GM12878 (cell line): ENCODE measurements around the gene NCKIPSD. TPM values are rescaled to one million over a fixed set of nuclear protein-coding genes. Genes with fewer than 3 reads are reported as not detected.
A peak's percentile ranks its signal among the peaks of the same experiment; 100 is the strongest.

Experiments
- ASH2L ChIP-seq: fragments of 300-600, 200-600 bp; sonication (generic); IDR thresholded peaks from 2 replicates; pipeline ENCODE4 v1.6.1; 2017; ENCODE audit warnings: low read depth, mild to moderate bottlenecking, borderline replicate concordance
- CTCF ChIP-seq, 3 experiments: IDR thresholded peaks in 2 of 3; conservative IDR thresholded peaks in 1 of 3; 2 replicates each; pipeline ENCODE4 v1.5.1; 2011; ENCODE audit warnings: low read depth in 3 of 3, low read length in 3 of 3, mild to moderate bottlenecking in 3 of 3, control low read depth in 2 of 3, moderate library complexity in 2 of 3, inconsistent platforms in 1 of 3, mixed read lengths in 1 of 3; ENCODE audit not compliant: control insufficient read depth in 2 of 3, insufficient read depth in 1 of 3; ENCODE audit errors: extremely low read depth in 1 of 3
- ETV6 ChIP-seq, 2 experiments: fragments of 450-650 bp in 1 of 2; IDR thresholded peaks in 1 of 2; conservative IDR thresholded peaks in 1 of 2; 2 replicates each; pipeline ENCODE4 v1.6.1; 2014; ENCODE audit warnings: antibody characterized with exemption in 1 of 2, borderline replicate concordance in 1 of 2, low read depth in 1 of 2, mild to moderate bottlenecking in 1 of 2, moderate library complexity in 1 of 2
- MTA2 ChIP-seq: fragments of 450-650 bp; IDR thresholded peaks from 2 replicates; pipeline ENCODE4 v1.6.1; 2016; ENCODE audit warnings: low read depth, mild to moderate bottlenecking, moderate library complexity
- ZBTB40 ChIP-seq: fragments of 450-650 bp; IDR thresholded peaks from 2 replicates; pipeline ENCODE4 v1.6.1; 2016; ENCODE audit warnings: mild to moderate bottlenecking, moderate library complexity, borderline replicate concordance
- ZNF592 ChIP-seq: fragments of 450-650 bp; IDR thresholded peaks from 2 replicates; pipeline ENCODE4 v1.6.1; 2017; ENCODE audit warnings: mild to moderate bottlenecking, moderate library complexity
- ZNF687 ChIP-seq: fragments of 450-650 bp; IDR thresholded peaks from 2 replicates; pipeline ENCODE4 v1.6.1; 2017; ENCODE audit warnings: mild to moderate bottlenecking, moderate library complexity
- ZSCAN29 ChIP-seq: fragments of 450-650 bp; IDR thresholded peaks from 2 replicates; pipeline ENCODE4 v1.6.1; 2017; ENCODE audit warnings: mild to moderate bottlenecking, moderate library complexity
- polyA plus RNA-seq, 11 experiments: library from polyadenylated mRNA; depleted of rRNA in 4 of 11; unstranded in 6 of 11; stranded (reverse) in 5 of 11; fragments of >200 nt; fragmentation: Nextera tagmentation in 4 of 11; fragmentation: Illumina TruSeq in 1 of 11; extraction: Ambion mirVana in 4 of 11; extraction: Trizol in 1 of 11; gene quantifications; 1 replicate in 1 of 11; 2 replicates in 10 of 11; pipeline versions ENCODE4 v1.2.1 to v1.2.3, GENCODE V29; 2011 to 2016; ENCODE audit warnings: inconsistent platforms in 2 of 11, missing spikeins in 2 of 11, low read depth in 1 of 11
- total RNA-seq, 4 experiments: library from RNA; depleted of rRNA in 3 of 4; stranded (reverse); fragments of >200 nt in 3 of 4; fragmentation: Illumina TruSeq in 1 of 4; extraction: Trizol in 1 of 4; gene quantifications; 2 replicates each; pipeline versions ENCODE4 v1.2.1 to v1.2.3, GENCODE V29; 2013 to 2021
- TF ChIP-seq, protein P1 (sequence below): fragments of 450-650 bp; IDR thresholded peaks from 2 replicates; pipeline ENCODE4 v1.6.1; 2017; ENCODE audit warnings: mild to moderate bottlenecking, low read depth, inconsistent platforms; ENCODE audit not compliant: poor library complexity, severe bottlenecking

NCKIPSD gene
- total and polyA plus RNA-seq, 10 of the 15 experiments (the other 5 are each of a cell fraction or from before 2014, with no cell fraction given): 0.93 to 31.6 (median 15.2) TPM

DNA sequence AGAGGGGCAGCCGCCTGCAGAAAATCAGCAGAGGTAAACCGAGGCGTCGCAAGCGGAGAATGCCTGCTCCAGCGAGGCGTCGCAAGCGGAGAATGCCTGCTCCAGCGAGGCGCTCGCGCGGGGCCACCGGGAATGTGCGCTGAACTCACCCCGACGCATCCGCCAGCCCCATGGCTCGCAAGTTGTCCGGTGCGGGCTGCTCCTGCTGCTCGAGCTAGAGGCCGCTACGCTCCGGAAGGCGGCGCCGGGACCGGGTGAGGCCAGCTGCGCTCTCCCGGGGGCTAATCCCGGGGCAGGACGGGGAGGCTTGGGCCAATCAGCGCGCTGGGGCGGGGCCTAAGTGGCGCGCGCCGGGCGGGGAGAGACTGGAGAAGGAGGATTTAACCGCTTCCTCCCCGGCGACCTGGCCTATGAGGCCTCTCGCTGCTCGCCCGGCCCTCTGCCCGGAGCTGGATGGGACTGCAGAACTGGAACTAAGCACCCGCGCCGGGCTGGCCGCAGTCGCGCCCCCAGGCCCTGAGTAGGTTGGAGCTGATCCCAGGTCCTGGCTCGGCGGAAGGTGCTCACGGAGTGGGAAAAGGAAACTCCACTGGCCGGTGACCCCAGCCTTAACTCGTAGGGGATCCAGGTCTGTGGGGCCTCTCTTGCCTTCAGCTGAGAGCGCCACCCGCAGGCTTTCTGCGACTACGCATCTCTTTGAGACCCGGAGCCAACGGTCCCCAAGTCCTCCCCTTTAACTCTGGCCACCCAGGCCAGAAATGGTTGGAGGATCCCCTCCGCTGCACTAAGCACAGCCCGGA, 50.3 kb downstream of the NCKIPSD start, which contains the start of gene SLC26A6 (continued):
- TF ChIP-seq, protein P1, sequence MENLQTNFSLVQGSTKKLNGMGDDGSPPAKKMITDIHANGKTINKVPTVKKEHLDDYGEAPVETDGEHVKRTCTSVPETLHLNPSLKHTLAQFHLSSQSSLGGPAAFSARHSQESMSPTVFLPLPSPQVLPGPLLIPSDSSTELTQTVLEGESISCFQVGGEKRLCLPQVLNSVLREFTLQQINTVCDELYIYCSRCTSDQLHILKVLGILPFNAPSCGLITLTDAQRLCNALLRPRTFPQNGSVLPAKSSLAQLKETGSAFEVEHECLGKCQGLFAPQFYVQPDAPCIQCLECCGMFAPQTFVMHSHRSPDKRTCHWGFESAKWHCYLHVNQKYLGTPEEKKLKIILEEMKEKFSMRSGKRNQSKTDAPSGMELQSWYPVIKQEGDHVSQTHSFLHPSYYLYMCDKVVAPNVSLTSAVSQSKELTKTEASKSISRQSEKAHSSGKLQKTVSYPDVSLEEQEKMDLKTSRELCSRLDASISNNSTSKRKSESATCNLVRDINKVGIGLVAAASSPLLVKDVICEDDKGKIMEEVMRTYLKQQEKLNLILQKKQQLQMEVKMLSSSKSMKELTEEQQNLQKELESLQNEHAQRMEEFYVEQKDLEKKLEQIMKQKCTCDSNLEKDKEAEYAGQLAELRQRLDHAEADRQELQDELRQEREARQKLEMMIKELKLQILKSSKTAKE: no peak
- peak; percentile 52 to 81 (median 78) for TF ChIP-seq CTCF (IDR thresholded peaks at IDR 0.05 in 2 of 3, conservative IDR thresholded peaks at IDR 0.05 in 1 of 3; ENCODE audit: control insufficient read depth in 2 of 3, extremely low read depth in 1 of 3, insufficient read depth in 1 of 3, low read depth in 3 of 3, low read length in 3 of 3)
- no peak for TF ChIP-seq ASH2L
- peak; percentile 45; the same call in 1 of the 2 replicates for TF ChIP-seq MTA2
- no peak for TF ChIP-seq ZSCAN29
- TF ChIP-seq ZBTB40: no peak
- no peak for TF ChIP-seq ZNF687
- no peak for TF ChIP-seq ZNF592
- no peak for TF ChIP-seq ETV6 (conservative IDR thresholded peaks at IDR 0.05 in 1 of 2, IDR thresholded peaks at IDR 0.05 in 1 of 2; ENCODE audit: borderline replicate concordance in 1 of 2, low read depth in 1 of 2)
